ENCODE data around the gene TRPV3. TPM values are rescaled to one million over a fixed set of nuclear protein-coding genes. Genes with fewer than 3 reads are reported as not detected.

Gene TRPV3
- total RNA-seq, 1 donor from 2014 or later, result 0.46 TPM

Other genes with a start within 250 kb of the TRPV3 start
- 0.46 and 0.62 TPM in 2 replicates for gene OR3A2, start 171.5 kb downstream of the TRPV3 start, total RNA-seq
- gene OR1E1, start 159.4 kb downstream of the TRPV3 start, total RNA-seq, result not detected in 2 replicates
- not detected in 2 replicates for gene OR3A3, start 146.4 kb downstream of the TRPV3 start, total RNA-seq
- not detected in 2 replicates for gene OR1E2, start 124.0 kb downstream of the TRPV3 start, total RNA-seq
- gene SPATA22, start 86.0 kb downstream of the TRPV3 start, total RNA-seq, result not detected in 2 replicates
- gene ASPA, start 81.8 kb downstream of the TRPV3 start, total RNA-seq, result not detected in 2 replicates
- gene TRPV1, start 51.6 kb upstream of the TRPV3 start, total RNA-seq, result 6.1 and 6.8 TPM in 2 replicates
- gene SHPK, start 78.4 kb upstream of the TRPV3 start, total RNA-seq, result 19.5 and 19.7 TPM in 2 replicates
- 46.6 and 47.9 TPM in 2 replicates for gene CTNS, start 78.9 kb upstream of the TRPV3 start, total RNA-seq
- 39.0 and 40.9 TPM in 2 replicates for gene TAX1BP3, start 110.8 kb upstream of the TRPV3 start, total RNA-seq
- 61.7 and 64.9 TPM in 2 replicates for gene EMC6, start 111.0 kb upstream of the TRPV3 start, total RNA-seq
- gene P2RX5, start 138.3 kb upstream of the TRPV3 start, total RNA-seq, result 111 and 118 TPM in 2 replicates
- gene HASPIN, start 166.1 kb upstream of the TRPV3 start, total RNA-seq, result 23.0 and 23.4 TPM in 2 replicates
- gene ITGAE, start 243.4 kb upstream of the TRPV3 start, total RNA-seq, result 36.2 and 42.4 TPM in 2 replicates